Measurements from ENCODE around the gene OGFOD3.

- no peak for TF ChIP-seq CTCF (IDR thresholded peaks at IDR 0.05 in 4 of 5, conservative IDR thresholded peaks at IDR 0.05 in 1 of 5)
- no peak for TF ChIP-seq POLR2A (IDR thresholded peaks at IDR 0.05)
Observed at GRCh38 chr17:82412535-82413520, 5.6 kb downstream of the OGFOD3 start.

Measured in gastrocnemius medialis (tissue), 4 donors.